ENCODE data around the gene OR1F1. TPM values are rescaled to one million over a fixed set of nuclear protein-coding genes. Genes with fewer than 3 reads are reported as not detected.

The OR1F1 gene
- total and polyA plus RNA-seq, 9 of the 15 experiments (the other 6 are each of a cell fraction or from before 2014, with no cell fraction given) = 0.15 to 0.61 (median 0.35) TPM; not detected in 3

- TF ChIP-seq TAF7 (tag; IDR thresholded peaks at IDR 0.05) = no peak
- TF ChIP-seq GTF2A2 (tag; IDR thresholded peaks at IDR 0.05) = no peak
- 0 out of 4 replicates have a peak, but pooled peaks of 1 of the 2 experiments have one; percentile 49 for TF ChIP-seq TEAD1 (CRISPR knock-in tag; IDR thresholded peaks at IDR 0.05)
- TF ChIP-seq RAD51 (IDR thresholded peaks at IDR 0.05; ENCODE audit: borderline replicate concordance, low read depth) = no peak
- TF ChIP-seq ZFX (CRISPR knock-in tag; IDR thresholded peaks at IDR 0.05) = no peak
- TF ChIP-seq CBX3 (IDR thresholded peaks at IDR 0.05; ENCODE audit: borderline replicate concordance in 1 of 2, low read length in 2 of 2) = no peak
- TF ChIP-seq ARID3A (IDR thresholded peaks at IDR 0.05; ENCODE audit: borderline replicate concordance, low read depth, low read length) = no peak
- peak; percentile 23; the same call in 1 of the 2 replicates for TF ChIP-seq CEBPG (CRISPR knock-in tag; IDR thresholded peaks at IDR 0.05)
- TF ChIP-seq CEBPG (tag; conservative IDR thresholded peaks at IDR 0.05 in 1 of 2, IDR thresholded peaks at IDR 0.05 in 1 of 2) = no peak
- peak in 1 of 2 experiments; percentile 24; a peak in 1 of 4 replicates for TF ChIP-seq RAD21 (CRISPR knock-in tag; conservative IDR thresholded peaks at IDR 0.05 in 1 of 2, IDR thresholded peaks at IDR 0.05 in 1 of 2)
- TF ChIP-seq POLR2A (conservative IDR thresholded peaks at IDR 0.05) = no peak
- no peak for TF ChIP-seq ZNF134 (CRISPR knock-in tag; conservative IDR thresholded peaks at IDR 0.05)
- no peak for TF ChIP-seq RNF219 (CRISPR knock-in tag; IDR thresholded peaks at IDR 0.05)
- no peak for TF ChIP-seq JUNB (CRISPR knock-in tag; conservative IDR thresholded peaks at IDR 0.05)
- no peak for TF ChIP-seq KLF13 (tag; IDR thresholded peaks at IDR 0.05; ENCODE audit: borderline replicate concordance, low read depth)
- TF ChIP-seq NFIX (CRISPR knock-in tag; IDR thresholded peaks at IDR 0.05; ENCODE audit: low read depth) = no peak
- no peak for TF ChIP-seq FOXP4 (CRISPR knock-in tag; IDR thresholded peaks at IDR 0.05; ENCODE audit: borderline replicate concordance)
Measured at GRCh38 chr16:3183445-3184139, 4.4 kb upstream of the OR1F1 start (continued).
